H54 (cell line): ENCODE measurements around the gene MMP17.
A peak's percentile ranks its signal among the peaks of the same experiment; 100 is the strongest.

Experiments
- DNase-seq: peaks from one replicate; pipeline ENCODE4 v3.0.0; 2011; ENCODE audit warnings: low spot score, mixed read lengths; ENCODE audit not compliant: insufficient read length
- FAIRE-seq: peaks from 3 replicates; lab custom pipeline; 2011; peaks lifted over from hg19 to GRCh38; lab: Jason Lieb, UNC
- POLR2A ChIP-seq: IDR thresholded peaks from 2 replicates; pipeline ENCODE4 v1.6.1; 2011; ENCODE audit warnings: low read depth, mild to moderate bottlenecking, low read length

The MMP17 gene

DNA sequence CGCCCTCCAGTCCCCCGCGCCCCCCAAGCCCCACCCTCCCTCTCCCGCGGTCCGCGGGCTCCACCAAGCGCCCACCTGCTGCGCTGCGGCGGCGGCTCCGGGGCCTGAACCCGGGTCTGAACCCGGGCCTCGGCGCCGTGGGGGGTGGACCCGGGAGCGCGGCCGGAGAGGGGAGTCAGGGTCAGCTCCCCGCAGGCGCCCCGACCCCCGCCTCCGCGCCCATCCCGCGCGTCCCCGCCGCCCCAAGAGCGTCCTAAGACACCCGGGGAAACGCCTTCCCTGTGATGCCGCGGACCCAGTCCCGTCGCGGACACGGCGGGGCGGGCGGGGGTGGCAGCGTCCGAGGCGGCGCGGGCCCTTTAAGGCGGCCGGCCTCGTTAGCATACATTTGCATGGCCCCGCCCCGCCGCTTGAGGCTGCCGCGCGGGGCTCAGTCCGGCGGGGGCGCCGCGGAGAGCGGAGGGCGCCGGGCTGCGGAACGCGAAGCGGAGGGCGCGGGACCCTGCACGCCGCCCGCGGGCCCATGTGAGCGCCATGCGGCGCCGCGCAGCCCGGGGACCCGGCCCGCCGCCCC is at the start of gene MMP17:
TSS of gene MMP17 (plus strand) at position 433 of the 574 bp plus-strand sequence. CDS start at position 535, 102 bp downstream.
- peak; percentile 86 for TF ChIP-seq POLR2A
- DNase-seq = no peak

DNA sequence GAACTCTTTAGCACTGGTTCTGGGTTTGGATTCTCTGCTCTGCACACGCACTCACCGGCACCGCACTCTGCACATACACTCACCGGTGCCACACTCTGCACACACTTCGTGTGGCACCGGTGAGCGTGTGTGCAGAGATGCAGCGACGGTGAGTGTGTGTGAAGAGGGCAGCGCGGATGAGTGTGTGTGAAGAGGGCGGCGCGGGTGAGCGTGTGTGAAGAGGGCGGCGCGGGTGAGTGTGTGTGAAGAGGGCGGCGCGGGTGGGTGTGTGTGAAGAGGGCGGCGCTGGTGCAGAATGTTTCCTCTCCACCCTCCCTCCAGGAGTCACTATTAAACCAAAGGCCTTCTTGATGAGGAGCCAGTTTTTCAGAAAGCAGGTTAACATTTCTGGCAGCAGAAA is 49.2 kb upstream of the MMP17 start:
- TF ChIP-seq POLR2A = no peak
- FAIRE-seq (no peak), DNase-seq (no peak)

More for the DNA sequence above, at the start of gene MMP17:
- no peak for FAIRE-seq

DNA sequence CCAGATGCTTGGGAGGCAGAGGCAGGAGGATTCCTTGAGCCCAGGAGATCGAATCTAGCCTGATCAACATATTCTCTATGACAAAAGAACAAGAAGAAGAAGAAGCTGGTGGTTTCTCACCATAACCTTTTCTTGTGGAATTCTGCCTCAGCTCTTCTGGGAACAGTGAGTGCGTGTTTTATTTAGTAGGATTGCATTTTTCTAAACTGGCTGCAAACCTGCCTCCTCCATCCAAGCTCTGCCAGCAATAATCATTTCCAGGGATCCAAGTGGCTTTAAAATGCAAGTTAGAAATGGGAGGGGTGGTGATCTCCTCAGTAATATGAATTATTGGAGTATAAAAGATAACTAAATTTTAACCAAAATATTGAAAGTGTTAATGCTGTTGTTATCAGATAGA is 46.1 kb upstream of the MMP17 start:
- FAIRE-seq (no peak), DNase-seq (no peak)
- TF ChIP-seq POLR2A = no peak

DNA sequence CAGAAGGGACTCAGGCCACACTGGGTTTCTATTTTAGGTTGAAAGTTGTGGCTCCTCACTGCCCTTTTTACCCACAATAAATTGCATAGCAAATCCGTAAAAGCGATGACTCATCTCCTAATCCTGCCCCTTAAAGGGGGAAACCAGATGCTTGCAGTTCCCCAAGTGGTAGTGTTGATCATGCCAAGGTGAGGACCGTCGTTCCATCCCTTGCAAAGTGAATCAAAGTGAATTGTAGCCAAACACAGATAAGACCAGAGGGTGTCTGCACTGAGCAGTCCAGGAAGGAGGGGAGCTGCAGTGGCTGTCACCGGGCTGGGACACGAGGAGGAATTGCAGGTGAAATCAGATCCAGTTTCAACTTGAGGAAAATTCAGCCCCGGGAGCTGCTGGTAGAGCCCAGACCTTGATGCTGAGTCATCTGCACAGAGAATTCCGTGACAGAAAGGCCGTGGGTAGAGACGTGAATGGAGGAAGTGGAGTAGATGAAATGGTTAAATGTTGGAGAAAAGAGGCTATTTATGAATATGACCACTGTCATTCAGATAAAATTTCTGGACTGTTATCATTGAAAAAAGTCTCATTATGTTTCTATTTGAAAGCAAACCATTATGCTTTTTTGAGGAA is 44.2 kb upstream of the MMP17 start:
- peak; percentile 14; the same call in 1 of the 2 replicates for TF ChIP-seq POLR2A
- FAIRE-seq (peak; percentile 36), DNase-seq (peak; percentile 82)

DNA sequence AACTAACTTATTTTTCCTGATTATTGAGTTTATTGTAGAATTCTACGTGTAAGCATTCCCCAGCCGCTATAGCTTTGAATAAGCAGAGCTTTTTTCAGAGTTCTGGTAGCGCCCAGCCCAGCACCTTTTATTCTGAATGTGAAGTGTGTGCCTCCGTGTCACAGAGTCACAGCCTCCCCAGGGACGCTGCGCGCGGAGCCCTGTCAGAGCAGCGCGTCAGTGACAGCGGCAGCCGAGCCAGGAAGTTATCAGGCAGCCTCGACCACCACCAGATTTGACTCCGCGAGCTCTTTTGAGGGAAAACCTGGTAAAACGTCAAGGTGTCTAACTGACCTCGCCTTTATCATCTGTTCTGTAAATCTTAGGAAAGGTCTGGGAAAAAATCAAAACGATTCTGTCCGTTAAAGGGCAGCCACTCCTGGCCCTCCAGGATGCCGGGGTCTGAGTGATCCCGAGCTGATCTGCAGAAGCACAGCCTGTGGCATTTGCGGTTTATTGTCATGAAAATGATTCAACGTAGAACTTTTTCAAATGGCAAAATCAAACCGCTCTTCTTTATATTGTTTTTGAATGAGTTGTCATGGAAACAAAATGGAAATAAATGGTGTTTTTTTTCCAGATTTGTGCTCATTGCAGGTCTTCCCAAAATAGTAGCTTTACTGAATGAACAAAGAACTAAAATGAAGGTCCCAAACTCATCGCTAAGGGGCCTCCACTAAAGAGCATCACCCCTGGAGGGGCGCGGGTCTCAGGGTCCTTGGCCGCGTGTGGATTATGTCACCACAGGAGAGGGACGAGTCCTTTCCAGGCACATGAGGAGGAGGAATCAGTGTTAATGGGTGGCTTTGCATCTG is 43.1 kb upstream of the MMP17 start:
- no peak for TF ChIP-seq POLR2A
- DNase-seq = no peak
- no peak for FAIRE-seq

DNA sequence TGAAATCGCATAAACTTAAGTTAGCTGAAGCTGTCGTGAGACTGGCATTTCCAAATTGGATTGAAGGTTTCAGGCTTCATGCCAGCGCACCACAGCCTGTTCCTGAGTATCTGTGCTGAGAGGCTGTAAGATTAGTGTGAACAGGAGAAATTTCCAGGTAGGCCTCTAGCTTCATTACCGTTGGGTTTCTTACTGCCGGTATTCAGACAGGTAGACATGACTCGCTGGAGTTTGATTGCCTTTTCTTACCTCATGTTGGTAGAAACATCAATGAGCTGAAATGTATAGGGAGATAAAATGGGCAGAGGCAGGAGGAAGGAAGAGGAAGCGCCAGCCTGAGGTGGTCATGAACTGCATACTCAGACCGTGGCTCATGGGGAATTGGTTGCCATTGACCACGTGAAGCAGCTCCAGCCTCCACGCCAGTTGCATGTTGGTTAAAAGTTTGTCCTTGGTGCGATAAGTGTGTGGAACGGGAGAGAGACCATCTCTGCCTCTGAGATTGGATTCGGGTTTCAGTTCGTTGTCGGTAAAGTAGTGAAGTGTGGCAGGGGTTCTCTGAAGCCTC is 42.3 kb upstream of the MMP17 start:
- FAIRE-seq (no peak), DNase-seq (no peak)
- TF ChIP-seq POLR2A = no peak

DNA sequence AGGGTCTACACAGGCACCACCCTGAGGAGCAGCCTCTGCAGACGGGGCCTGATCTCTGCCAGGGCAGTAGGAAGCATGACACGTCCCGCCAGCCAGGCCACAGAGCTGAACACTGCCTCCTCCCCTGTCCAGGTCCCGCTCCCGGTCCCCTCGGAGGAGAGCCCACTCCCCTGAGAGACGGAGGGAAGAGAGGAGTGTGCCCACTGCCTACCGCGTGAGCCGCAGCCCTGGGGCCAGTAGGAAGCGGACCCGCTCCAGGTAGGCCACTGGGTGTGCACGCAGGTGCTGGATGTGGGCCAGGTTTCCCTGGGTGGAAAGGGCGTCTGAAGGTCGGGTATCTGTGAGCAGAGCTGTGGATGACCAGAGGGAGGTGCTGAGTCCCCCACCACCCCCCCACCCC is 41.9 kb upstream of the MMP17 start:
- FAIRE-seq = no peak
- no peak for TF ChIP-seq POLR2A

DNA sequence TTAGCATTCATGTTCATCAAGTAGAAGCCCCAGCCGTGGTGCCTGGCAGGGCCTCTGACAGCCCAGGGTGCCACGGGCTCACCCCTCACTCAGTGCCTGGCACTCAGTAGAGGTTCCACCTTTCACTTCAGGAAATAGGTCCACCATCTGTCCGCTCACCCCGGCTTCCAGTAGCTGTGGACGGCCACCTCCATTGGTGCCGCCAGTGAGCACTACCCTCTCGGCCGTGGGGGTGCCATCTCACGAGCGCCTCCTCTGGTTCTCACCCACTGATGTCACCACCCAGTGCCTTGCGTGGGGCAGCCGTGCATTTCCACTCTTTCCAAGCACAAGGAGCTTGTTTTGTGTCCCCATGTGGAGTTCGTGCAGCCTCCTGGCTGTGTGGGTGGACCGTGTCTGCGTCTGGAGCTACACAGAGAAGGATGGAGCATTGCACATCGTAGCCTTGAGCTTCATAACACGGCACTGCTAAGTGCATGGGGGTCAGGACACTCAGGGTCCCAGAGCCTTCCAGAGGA is 41.0 kb upstream of the MMP17 start:
- FAIRE-seq = no peak
- no peak for TF ChIP-seq POLR2A
- DNase-seq = no peak

More for the DNA sequence above, 41.9 kb upstream of the MMP17 start:
- no peak for DNase-seq

DNA sequence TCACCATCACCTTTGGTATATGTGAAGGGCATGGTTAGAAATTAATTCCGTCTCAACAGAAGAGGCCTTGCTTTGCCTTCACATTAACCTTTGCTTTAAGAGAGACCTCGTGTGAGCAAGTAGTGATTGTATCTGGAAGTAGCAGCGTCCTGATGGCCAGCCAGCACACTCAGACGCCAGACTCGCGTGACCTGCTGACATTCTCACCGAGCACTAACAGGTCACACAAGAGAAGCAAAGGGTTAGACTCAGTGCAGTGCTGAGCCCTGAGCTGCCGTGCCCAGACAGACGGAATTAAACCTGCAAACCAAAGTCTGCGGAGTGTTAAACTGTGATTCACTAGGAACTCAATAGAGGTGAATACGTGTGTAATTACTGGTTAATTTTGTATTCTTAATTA is 40.1 kb upstream of the MMP17 start:
- TF ChIP-seq POLR2A = no peak
- FAIRE-seq (no peak), DNase-seq (no peak)

DNA sequence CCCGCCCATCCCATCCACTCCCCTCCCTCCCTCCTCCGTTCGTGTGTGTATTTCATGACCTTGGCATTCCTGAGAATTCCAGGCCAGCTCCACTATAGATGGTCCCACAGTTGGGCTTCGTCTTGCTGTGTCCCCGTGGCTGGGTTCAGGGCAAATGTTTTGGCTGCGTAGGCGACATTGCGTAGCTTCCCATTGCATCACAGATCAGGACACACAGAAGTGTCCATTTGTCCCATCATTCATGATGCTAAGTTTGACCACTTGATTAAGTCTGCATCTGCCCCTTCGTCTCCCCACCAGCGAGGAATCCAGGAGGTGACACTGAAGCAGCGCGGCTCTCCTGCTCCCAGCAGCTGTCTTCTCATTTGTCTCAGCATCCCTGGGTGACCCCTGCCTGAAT is 38.6 kb upstream of the MMP17 start:
- no peak for TF ChIP-seq POLR2A
- FAIRE-seq (no peak), DNase-seq (no peak)

DNA sequence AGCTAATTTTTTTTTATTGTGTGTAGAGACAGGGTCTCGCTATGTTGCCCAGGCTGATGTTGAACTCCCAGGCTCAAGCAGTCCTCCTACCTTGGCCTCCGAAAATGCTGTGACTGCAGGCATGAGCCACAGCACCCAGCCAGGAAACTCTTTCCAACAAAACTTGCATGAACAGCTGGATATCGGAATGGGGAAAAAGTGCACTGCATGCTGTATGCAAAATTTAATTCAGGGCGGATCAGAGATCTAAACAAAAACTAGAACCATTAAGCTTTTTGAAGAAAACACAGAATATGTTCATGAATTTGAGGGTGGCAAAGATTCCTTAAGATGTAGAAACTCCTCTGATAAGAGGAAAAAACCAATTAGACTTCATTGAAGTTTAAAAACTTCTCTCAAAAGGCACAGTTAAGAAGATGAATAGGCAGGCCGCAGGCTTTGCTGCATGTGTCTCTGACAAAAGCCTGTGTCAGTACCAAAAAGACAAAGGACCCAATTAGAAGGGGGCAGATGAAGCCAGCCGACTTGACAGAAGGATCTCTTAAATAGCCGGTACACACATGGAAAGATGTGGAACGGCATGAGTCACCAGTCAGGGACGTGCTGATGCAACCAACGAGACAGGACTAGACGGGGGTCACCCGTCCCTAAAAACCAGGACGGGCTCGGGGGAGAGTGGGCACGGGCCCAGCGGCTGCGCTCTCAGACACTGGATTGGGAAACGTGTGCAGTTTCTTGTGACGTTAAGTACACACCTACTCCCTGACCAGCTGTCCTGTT is 34.8 kb upstream of the MMP17 start:
- DNase-seq (no peak), FAIRE-seq (no peak)
- TF ChIP-seq POLR2A = no peak

DNA sequence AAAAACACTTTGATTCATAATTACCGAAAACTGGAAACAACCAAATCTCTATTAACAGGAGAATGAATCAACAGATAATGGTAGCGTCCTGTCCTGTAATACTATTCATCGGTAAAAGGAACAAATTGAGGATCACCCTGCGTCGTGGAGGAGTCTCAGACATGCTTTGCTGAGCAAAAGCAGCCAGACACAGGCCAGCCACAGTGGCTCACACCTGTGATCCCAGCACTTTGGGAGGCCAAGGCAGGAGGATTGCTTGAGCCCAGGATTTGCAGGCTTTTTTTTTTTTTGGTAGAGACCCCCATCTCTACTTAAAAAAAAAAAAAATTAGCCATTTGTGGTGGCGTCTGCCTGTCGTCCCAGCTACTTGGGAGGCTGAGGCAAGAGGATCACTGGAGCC is 34.1 kb upstream of the MMP17 start:
- no peak for DNase-seq
- TF ChIP-seq POLR2A = no peak
- no peak for FAIRE-seq

DNA sequence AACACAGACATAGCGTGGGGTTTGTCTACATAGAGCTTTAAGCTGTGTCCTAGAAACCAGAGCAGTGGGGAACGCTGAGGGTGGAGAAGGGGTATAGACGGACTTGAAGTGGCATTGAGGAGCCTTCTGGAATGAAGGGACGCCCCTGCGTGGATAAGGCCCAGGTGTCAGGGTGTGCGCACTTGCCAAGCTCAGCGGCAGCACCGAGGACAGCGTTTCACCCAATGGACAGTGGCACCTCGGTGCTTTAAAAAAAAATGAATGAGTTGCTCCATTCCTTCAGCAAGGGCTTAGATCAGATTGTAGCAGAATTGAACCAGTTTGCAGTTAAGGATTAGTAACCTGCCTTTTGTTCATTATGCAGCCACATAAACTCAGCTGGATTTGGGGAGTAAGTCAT is 33.6 kb upstream of the MMP17 start:
- DNase-seq (no peak), FAIRE-seq (no peak)
- no peak for TF ChIP-seq POLR2A

DNA sequence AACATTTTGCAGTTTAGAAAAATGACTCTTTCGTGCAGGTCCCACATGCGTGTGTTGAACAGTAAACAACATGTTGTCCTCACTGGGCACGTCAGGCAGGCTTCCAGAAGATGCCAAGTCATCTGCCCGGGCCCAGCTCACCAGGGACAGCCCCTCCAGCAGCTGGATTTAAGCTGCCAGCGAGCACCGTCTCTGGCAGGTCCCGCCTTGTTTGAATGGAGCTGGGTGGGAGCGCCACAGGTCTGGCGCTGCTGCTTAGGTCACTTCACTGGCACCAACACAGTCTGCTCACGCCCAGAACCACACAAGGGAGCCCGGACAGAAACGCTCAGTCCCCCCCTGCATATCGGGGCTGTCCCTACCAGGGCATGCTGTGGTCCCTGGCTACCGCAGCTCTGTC is 33.1 kb upstream of the MMP17 start:
- DNase-seq (no peak), FAIRE-seq (no peak)
- TF ChIP-seq POLR2A = no peak
